Ovary (tissue), 9 donors: Measurements from ENCODE around the gene PYGO2. TPM values are rescaled to one million over a fixed set of nuclear protein-coding genes. Genes with fewer than 3 reads are reported as not detected.
A peak's percentile ranks its signal among the peaks of the same experiment; 100 is the strongest.

Source experiments
- DNase-seq, 5 donors: peaks; one replicate each; pipeline ENCODE4 v3.0.0-alpha.2; 2019 to 2020
- H3K27ac ChIP-seq, 2 donors: fragments of 200-600 bp; one replicate each; pipeline versions ENCODE4 v1.5.1 to v1.8.0; 2019 to 2022
- H3K27me3 ChIP-seq: fragments of 200-600 bp; one replicate; pipeline ENCODE4 v1.8.0; 2022
- H3K36me3 ChIP-seq: fragments of 200-600 bp; sonication (generic); one replicate; pipeline ENCODE4 v1.5.1; 2019
- H3K4me1 ChIP-seq: one replicate; pipeline ENCODE4 v1.8.1; 2013; ENCODE audit warnings: mild to moderate bottlenecking, moderate library complexity; ENCODE audit not compliant: insufficient read depth
- H3K4me3 ChIP-seq: fragments of 200-600 bp; sonication (generic); one replicate; pipeline ENCODE4 v1.5.1; 2017
- H3K9me3 ChIP-seq, 2 donors: fragments of 200-600 bp in 1 of 2; sonication (generic) in 1 of 2; one replicate each; pipeline versions ENCODE4 v1.5.1 to v1.8.1; 2013 to 2019; ENCODE audit warnings: mild to moderate bottlenecking in 1 of 2, moderate library complexity in 1 of 2
- EP300 ChIP-seq: sonication (generic); formaldehyde crosslinking; IDR thresholded peaks from one replicate; pipeline ENCODE4 v1.6.1; 2017; ENCODE audit warnings: antibody characterized with exemption
- POLR2A ChIP-seq: fragments of 450-650 bp; IDR thresholded peaks from one replicate; pipeline ENCODE4 v1.6.1; 2017; ENCODE audit warnings: antibody characterized with exemption, mild to moderate bottlenecking, moderate library complexity
- WGBS, 3 donors: extraction: QIAGEN DNeasy Blood & Tissue Kit in 1 of 3; methylation state at CpG; one replicate each; pipeline versions ENCODE4 v1.1.5 to v1.1.7; 2013 to 2017; 5-methylcytosine and 5-hydroxymethylcytosine counted together
- intact Hi-C, 4 donors: fragments of 100-400 bp; cut with DNase I; formaldehyde crosslinking; loops; one replicate each; pipeline versions ENCODE4 v1.11.0 to v1.15.1; 2022 to 2023
- polyA plus RNA-seq, 2 donors: library from polyadenylated mRNA; stranded (reverse); fragments of 200-250 nt in 1 of 2; fragments of 350-450 nt in 1 of 2; fragmentation: Illumina TruSeq in 1 of 2; extraction: RNeasy Lipid Tissue Mini Kit (QIAGEN cat#74804) in 1 of 2; gene quantifications; one replicate each; pipeline ENCODE4 v1.2.3, GENCODE V29; 2013 to 2014
- total RNA-seq, 7 donors: library from RNA; depleted of rRNA in 2 of 7; stranded (reverse); fragments of >200 nt in 2 of 7; fragmentation: NEBNext Ultra II Directional in 3 of 7; extraction: Animal tissue kit (Norgen Biotek cat#: 25700) in 3 of 7; gene quantifications; one replicate each; pipeline versions ENCODE4 v1.1.0 to v1.2.4, GENCODE V29; 2016 to 2023
- TF ChIP-seq, protein P1 (sequence below), 3 donors: fragments of 450-650 bp in 2 of 3; fragments of 200-600 bp in 1 of 3; IDR thresholded peaks; one replicate each; pipeline versions ENCODE4 v1.5.1 to v1.8.0; 2016 to 2022; ENCODE audit warnings: antibody characterized with exemption in 3 of 3, mild to moderate bottlenecking in 1 of 3
- donor health status: DM: no; HTN: no; CAD: no; lungs with moderate emphysema.
- donor health status: DM: no; HTN: no; CAD: no.
- donor health status: Bipolar disorder and iron deficiency.
- donor health status: DM: yes; HTN: yes; CAD: no.
- donor health status: DM: no; HTN: no; CAD: no.
- donor health status: DM: yes; HTN: yes; CAD: no.

Gene PYGO2
- total and polyA plus RNA-seq, 9 donors = 17.2 to 53.0 (median 35.2) TPM

DNA sequence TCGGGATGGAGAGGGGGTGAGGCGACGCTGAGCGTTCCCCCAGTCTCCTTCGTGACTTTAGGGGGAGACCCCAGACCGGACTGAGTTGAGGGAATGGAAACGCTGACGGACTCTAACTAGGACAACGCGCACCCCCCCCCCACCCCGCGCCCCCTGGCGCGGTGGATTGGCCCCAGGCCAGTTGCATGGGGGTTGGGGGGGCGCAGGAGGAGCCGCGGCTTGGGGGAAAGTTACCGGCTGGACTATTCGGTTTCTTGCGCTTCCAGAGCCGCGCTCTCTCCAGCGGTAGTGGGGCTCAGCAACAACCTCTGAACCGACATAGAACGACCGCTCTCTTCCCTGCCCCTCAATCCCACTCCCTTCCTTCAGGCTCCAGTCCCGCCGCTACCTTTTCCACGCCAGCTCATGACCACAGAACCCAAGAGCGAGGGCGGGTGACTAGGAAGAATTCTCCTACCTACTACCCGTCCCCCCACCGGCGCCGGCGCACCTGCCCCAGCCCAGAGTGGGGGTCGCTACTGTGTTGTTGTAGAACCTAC, 41.7 kb upstream of the PYGO2 start:
- intact Hi-C loops = loop anchor here in 2 of 4 donors (5.0 kb wide), 2 partner anchors 41 to 46 kb away; partner anchors contain the start of genes PBXIP1 (in 1 of the 2) and PYGO2 (in 1 of the 2)
- DNase-seq = peak; percentile 56 to 80 (median 69)
- peak overlapping the region; percentile 90 to 96 for H3K27ac ChIP-seq
- no peaks in the 10 kb centered on the region for H3K9me3 ChIP-seq
- H3K36me3 ChIP-seq = no peaks in the 10 kb centered on the region
- WGBS, 3 donors = 0 to 1% (median 0%) methylated on average over 34 to 37 of the region's 37 CpGs
- H3K27me3 ChIP-seq = no peaks in the 10 kb centered on the region
- TF ChIP-seq, protein P1, sequence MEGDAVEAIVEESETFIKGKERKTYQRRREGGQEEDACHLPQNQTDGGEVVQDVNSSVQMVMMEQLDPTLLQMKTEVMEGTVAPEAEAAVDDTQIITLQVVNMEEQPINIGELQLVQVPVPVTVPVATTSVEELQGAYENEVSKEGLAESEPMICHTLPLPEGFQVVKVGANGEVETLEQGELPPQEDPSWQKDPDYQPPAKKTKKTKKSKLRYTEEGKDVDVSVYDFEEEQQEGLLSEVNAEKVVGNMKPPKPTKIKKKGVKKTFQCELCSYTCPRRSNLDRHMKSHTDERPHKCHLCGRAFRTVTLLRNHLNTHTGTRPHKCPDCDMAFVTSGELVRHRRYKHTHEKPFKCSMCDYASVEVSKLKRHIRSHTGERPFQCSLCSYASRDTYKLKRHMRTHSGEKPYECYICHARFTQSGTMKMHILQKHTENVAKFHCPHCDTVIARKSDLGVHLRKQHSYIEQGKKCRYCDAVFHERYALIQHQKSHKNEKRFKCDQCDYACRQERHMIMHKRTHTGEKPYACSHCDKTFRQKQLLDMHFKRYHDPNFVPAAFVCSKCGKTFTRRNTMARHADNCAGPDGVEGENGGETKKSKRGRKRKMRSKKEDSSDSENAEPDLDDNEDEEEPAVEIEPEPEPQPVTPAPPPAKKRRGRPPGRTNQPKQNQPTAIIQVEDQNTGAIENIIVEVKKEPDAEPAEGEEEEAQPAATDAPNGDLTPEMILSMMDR (IDR thresholded peaks at IDR 0.05) = no peak
- TF ChIP-seq POLR2A = no peak
- peak overlapping the region; percentile 82 for H3K4me3 ChIP-seq
- peaks cover 11% of the 10 kb centered on the region for H3K4me1 ChIP-seq

DNA sequence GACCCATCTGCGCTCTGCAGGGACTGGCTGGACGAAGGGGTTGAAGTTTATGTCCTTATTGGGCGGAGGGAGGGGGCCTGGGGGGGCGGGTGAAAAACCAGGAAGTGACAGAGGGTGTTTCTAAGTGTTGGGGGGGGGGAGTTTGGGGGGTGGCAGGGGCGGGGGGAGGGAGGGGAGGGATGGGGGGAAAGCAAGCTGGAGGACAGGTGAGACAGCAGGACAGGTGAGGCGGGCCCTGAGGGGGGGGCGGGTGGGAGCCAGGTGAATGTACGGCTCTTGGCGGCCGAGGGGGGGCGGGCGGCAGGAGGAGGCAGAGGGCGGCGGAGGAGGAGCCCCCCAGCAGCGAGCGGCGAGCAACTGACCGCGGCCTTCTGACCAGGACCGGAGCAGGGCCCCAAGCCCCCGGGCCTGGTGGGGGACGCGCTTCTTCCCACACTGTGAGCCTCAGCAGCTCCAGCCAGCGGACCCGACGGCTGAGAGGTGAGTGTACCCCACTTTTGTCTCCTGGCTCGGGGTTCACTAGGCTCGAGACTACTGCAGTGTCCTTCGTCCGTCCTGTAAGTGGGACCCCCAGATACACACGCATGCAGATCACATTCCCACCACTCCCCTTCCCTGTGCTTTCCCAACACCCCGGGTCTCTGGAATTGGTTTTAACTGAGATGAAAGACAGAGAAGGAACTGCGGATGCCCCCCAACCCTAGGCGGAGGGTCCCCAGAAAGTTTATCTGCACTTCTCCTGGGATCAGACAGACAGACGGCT, 41.1 kb upstream of the PYGO2 start, which contains the start of gene ZBTB7B:
Gene ZBTB7B (plus strand): TSS at position 339 of the 763 bp plus-strand sequence. CDS start 11,859 bp downstream, outside the sequence.
- intact Hi-C loops = loop anchor here in 2 of 4 donors (5.0 kb wide), 2 partner anchors 40 to 45 kb away; partner anchors contain the start of genes PBXIP1 (in 1 of the 2) and PYGO2 (in 1 of the 2)
- peak; percentile 56 to 74 (median 66) for DNase-seq
- H3K4me1 ChIP-seq = peaks cover 11% of the 10 kb centered on the region

DNA sequence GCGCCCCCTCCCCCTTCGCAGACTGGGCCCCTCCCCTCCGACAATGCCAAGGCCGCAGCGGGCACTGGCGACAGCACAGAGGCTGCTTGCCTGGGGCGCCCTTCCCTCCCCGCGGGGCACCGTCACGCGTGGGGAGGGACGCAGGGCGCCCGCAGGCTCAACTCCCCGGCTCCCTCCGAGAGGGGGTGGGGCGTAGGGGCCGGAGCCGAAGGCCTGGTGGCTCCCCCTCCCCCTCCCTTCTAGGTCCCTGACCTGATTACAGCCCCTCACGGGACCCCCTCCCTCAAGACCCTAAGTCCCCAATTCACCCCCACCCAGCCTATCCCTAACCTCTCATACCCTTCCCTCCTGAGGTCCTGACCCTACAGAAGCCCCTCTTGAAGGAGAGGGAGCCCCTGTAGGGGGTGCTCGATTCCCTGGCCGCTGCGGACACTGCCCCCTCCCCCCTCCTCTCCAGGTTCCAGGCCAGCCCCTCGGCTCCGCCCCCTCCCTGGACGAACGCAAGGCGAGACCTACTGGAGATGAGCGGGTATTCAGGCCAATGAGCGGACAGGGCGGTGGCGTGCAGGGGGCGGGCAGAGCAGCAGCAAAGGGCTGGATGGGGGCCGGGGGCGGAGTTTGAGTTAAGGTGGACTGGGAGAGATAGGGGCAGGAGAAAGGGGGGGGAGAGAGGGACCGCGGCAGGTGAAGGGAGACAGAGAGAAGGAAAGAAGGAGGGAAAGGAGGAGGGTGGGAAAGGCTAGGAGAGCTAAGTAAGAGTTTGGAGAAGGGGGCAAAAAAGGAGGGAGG, 40.3 kb upstream of the PYGO2 start:
- Histone ChIP-seq H3K9me3 (no peaks in the 10 kb centered on the region), H3K27me3 (no peaks in the 10 kb centered on the region), H3K36me3 (no peaks in the 10 kb centered on the region), H3K4me1 (peaks cover 11% of the 10 kb centered on the region), H3K27ac (peak overlapping the region; percentile 94 to 95), H3K4me3 (peak overlapping the region; percentile 82)
- TF ChIP-seq, protein P1 (IDR thresholded peaks at IDR 0.05) = peak in 2 of 3 donors; percentile 48 to 58
- TF ChIP-seq POLR2A = peak; percentile 92
- TF ChIP-seq EP300 = no peak
- intact Hi-C loops = loop anchor here in 3 of 4 donors (2.0 to 5.0 kb wide), 3 partner anchors 27 to 45 kb away; partner anchors contain the start of genes CKS1B (in 1 of the 3), PBXIP1 (in 1 of the 3) and PYGO2 (in 1 of the 3)
- DNase-seq = peak; percentile 99 to 100 (median 100)
- 1 to 2% (median 1%) methylated on average over 31 to 38 of the region's 38 CpGs for WGBS, 3 donors

More for the DNA sequence above, 41.1 kb upstream of the PYGO2 start, which contains the start of gene ZBTB7B:
- Histone ChIP-seq H3K4me3 (peak within 1 kb of the TSS; percentile 82), H3K27ac (peak within 1 kb of the TSS; percentile 94 to 96), H3K9me3 (no peaks in the 10 kb centered on the region), H3K27me3 (no peaks in the 10 kb centered on the region), H3K36me3 (no peaks in the 10 kb centered on the region)
- 0% methylated on average over 28 to 34 of the region's 35 CpGs for WGBS, 3 donors
- peak; percentile 10 for TF ChIP-seq POLR2A
- TF ChIP-seq, protein P1 (IDR thresholded peaks at IDR 0.05) = no peak

DNA sequence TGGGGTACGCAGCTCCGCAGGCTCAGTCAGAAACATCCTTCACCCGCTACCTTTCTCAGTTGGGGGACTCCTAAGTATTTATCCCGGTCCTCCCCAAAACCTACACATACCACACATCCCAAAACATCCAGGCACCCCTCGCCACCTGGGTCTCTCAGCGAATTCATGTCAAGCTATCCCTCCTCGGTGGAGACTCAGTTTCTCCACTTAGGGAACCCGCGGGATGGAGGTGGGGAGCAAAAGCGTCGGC, 39.8 kb upstream of the PYGO2 start:
- Histone ChIP-seq H3K27ac (peak overlapping the region; percentile 94 to 95), H3K4me1 (peaks cover 11% of the 10 kb centered on the region), H3K9me3 (no peaks in the 10 kb centered on the region), H3K36me3 (no peaks in the 10 kb centered on the region), H3K27me3 (no peaks in the 10 kb centered on the region), H3K4me3 (peak overlapping the region; percentile 82)
- WGBS, 3 donors = 0 to 2% (median 1%) methylated on average over 11 of the region's 11 CpGs
- TF ChIP-seq, protein P1 (IDR thresholded peaks at IDR 0.05) = no peak
- TF ChIP-seq POLR2A (no peak), EP300 (no peak)
- no peak for DNase-seq
- intact Hi-C loops = loop anchor here in 3 of 4 donors (2.0 to 5.0 kb wide), 3 partner anchors 27 to 44 kb away; partner anchors contain the start of genes CKS1B (in 1 of the 3), PBXIP1 (in 1 of the 3) and PYGO2 (in 1 of the 3)
